DLD1 (cell line): Measurements from ENCODE around the gene DNLZ.

Source experiments
- in situ Hi-C: cut with HindIII; loops from 2 replicates; pipeline ENCODE4 v1.10.0; 2017; ENCODE audit warnings: low sequenced_read_pairs

Gene DNLZ

GRCh38 chr9:136333486-136333885, 30.1 kb downstream of the DNLZ start:
- in situ Hi-C loops: no loop called here

- in situ Hi-C loops: no loop called here
These were observed 30.5 kb downstream of the DNLZ start for GRCh38 chr9:136333045-136333444.

GRCh38 chr9:136332482-136332983, 31.0 kb downstream of the DNLZ start:
- in situ Hi-C loops: no loop called here

GRCh38 chr9:136331556-136332481, 31.7 kb downstream of the DNLZ start:
- in situ Hi-C loops: no loop called here

- in situ Hi-C loops: no loop called here
These were observed 32.5 kb downstream of the DNLZ start for GRCh38 chr9:136331030-136331429.

- in situ Hi-C loops: no loop called here
These were observed 33.0 kb downstream of the DNLZ start for GRCh38 chr9:136330406-136330990.

GRCh38 chr9:136329636-136330405, 33.7 kb downstream of the DNLZ start:
- in situ Hi-C loops: no loop called here

GRCh38 chr9:136329211-136329627, 34.3 kb downstream of the DNLZ start:
- in situ Hi-C loops: no loop called here

- in situ Hi-C loops: no loop called here
These were observed 34.9 kb downstream of the DNLZ start for GRCh38 chr9:136328622-136329041.

GRCh38 chr9:136328011-136328621, 35.4 kb downstream of the DNLZ start:
- in situ Hi-C loops: no loop called here

GRCh38 chr9:136327304-136327974, 36.1 kb downstream of the DNLZ start, which contains the start of gene GPSM1:
Gene GPSM1 (plus strand): TSS chr9:136327539. CDS start chr9:136327696, 157 bp downstream.
- in situ Hi-C loops: no loop called here

- in situ Hi-C loops: no loop called here
These were observed 36.7 kb downstream of the DNLZ start for GRCh38 chr9:136326761-136327303.

GRCh38 chr9:136326061-136326760, 37.3 kb downstream of the DNLZ start:
- in situ Hi-C loops: no loop called here

- in situ Hi-C loops: no loop called here
These were observed 38.2 kb downstream of the DNLZ start for GRCh38 chr9:136325358-136325757.

- in situ Hi-C loops: no loop called here
These were observed 38.8 kb downstream of the DNLZ start for GRCh38 chr9:136324501-136325300.

- in situ Hi-C loops: no loop called here
These were observed 40.2 kb downstream of the DNLZ start for GRCh38 chr9:136323371-136323789.

GRCh38 chr9:136322756-136323330, 40.7 kb downstream of the DNLZ start:
- in situ Hi-C loops: no loop called here

GRCh38 chr9:136321561-136321960, 42.0 kb downstream of the DNLZ start:
- in situ Hi-C loops: no loop called here
